GM12875 (cell line): Measurements from ENCODE around the gene FUT4.
"Not testable (repeated sequence)": the region's sequence is repeated elsewhere in the genome, so short reads cannot be mapped to it uniquely, and the experiment has no call there.

Experiments
- H3K4me3 ChIP-seq: one replicate; pipeline ENCODE4 v1.5.1; 2011; ENCODE audit warnings: low read depth, low read length, control low read depth
- CTCF ChIP-seq: IDR thresholded peaks from 2 replicates; pipeline ENCODE4 v1.5.1; 2011; ENCODE audit warnings: low read depth, mild to moderate bottlenecking, control low read depth, inconsistent platforms, low read length, moderate library complexity, borderline replicate concordance; ENCODE audit not compliant: insufficient read depth

Gene FUT4

GRCh38 chr11:94543695-94544645 lies at the start of gene FUT4:
Gene FUT4, plus strand, starts transcription at chr11:94543921. Its CDS starts 213 bp downstream, at chr11:94544134.
- H3K4me3 ChIP-seq, result peak within 1 kb of the TSS; percentile 84
- TF ChIP-seq CTCF, result no peak

GRCh38 chr11:94494126-94494680 lies 49.5 kb upstream of the FUT4 start:
- peak overlapping the region; percentile 82 for H3K4me3 ChIP-seq
- no peak for TF ChIP-seq CTCF

GRCh38 chr11:94500181-94500580 lies 43.5 kb upstream of the FUT4 start:
- no peak overlapping the region for H3K4me3 ChIP-seq
- TF ChIP-seq CTCF, result no peak

GRCh38 chr11:94501522-94501921 lies 42.2 kb upstream of the FUT4 start:
- no peak for TF ChIP-seq CTCF
- H3K4me3 ChIP-seq, result no peak overlapping the region

- H3K4me3 ChIP-seq, result no peak overlapping the region
- peak; percentile 27; the same call in 1 of the 2 replicates for TF ChIP-seq CTCF
Observed at GRCh38 chr11:94504689-94505293, 38.9 kb upstream of the FUT4 start.

- H3K4me3 ChIP-seq, result not testable (repeated sequence)
Observed at GRCh38 chr11:94506513-94506912, 37.2 kb upstream of the FUT4 start.

GRCh38 chr11:94507485-94507884 lies 36.2 kb upstream of the FUT4 start:
- no peak overlapping the region for H3K4me3 ChIP-seq
- no peak for TF ChIP-seq CTCF
